Measurements from ENCODE around the gene LURAP1L. TPM values are rescaled to one million over a fixed set of nuclear protein-coding genes. Genes with fewer than 3 reads are reported as not detected.
"Not testable (repeated sequence)": the region's sequence is repeated elsewhere in the genome, so short reads cannot be mapped to it uniquely, and the experiment has no call there.

Gene LURAP1L
- total RNA-seq, 2 experiments from 2014 or later = not detected

DNA sequence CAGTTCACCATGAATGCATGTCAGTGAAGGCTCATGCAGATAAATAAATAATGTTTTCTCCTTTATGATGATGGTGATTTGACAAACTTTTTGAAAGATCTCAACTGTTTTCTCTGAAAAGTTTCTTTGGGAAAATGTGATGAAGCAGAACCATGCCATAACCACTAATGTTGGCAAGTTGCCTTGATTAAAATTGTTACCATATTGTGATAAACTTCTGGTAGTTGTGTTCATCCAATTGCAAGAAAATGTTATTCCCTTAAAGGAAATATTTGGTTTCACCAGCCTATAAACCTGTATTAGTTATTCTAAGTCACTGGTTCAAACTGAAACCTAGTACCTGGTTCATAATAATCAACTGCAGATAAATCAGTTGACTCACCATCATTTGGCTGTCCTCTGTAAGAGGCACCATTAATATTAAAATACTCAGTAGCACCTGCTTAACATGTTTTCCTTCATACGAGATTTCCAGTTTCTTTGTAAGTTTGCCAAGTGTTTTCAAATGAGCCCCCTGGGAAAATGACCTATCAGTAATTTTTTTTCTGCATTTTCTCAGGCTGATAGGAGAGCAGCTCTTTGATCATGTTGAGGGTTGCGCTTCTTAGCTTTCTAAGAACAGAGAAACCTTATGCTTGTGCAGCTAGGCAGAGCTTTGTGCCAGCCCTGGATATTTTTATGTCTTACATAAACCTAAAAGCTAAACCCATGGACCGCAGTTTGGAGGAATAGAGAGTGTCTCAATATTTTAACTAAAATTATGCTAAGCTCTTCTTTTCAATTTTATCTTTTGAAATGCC, 88.0 kb downstream of the LURAP1L start:
- no peak for TF ChIP-seq EZH2phosphoT487 (IDR thresholded peaks at IDR 0.05; ENCODE audit: borderline replicate concordance, low read depth, low read length)
- TF ChIP-seq, protein P1, sequence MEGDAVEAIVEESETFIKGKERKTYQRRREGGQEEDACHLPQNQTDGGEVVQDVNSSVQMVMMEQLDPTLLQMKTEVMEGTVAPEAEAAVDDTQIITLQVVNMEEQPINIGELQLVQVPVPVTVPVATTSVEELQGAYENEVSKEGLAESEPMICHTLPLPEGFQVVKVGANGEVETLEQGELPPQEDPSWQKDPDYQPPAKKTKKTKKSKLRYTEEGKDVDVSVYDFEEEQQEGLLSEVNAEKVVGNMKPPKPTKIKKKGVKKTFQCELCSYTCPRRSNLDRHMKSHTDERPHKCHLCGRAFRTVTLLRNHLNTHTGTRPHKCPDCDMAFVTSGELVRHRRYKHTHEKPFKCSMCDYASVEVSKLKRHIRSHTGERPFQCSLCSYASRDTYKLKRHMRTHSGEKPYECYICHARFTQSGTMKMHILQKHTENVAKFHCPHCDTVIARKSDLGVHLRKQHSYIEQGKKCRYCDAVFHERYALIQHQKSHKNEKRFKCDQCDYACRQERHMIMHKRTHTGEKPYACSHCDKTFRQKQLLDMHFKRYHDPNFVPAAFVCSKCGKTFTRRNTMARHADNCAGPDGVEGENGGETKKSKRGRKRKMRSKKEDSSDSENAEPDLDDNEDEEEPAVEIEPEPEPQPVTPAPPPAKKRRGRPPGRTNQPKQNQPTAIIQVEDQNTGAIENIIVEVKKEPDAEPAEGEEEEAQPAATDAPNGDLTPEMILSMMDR (conservative IDR thresholded peaks at IDR 0.05; ENCODE audit: low read length) = no peak
- H3K27ac ChIP-seq (ENCODE audit: low read depth, low read length, poor library complexity, severe bottlenecking) = no peak overlapping the region
- H3K4me3 ChIP-seq (ENCODE audit: low read depth, low read length, poor library complexity, severe bottlenecking) = no peak overlapping the region
- CTCF ChIA-PET (ENCODE audit: unreplicated experiment) = no interaction called here
- intact Hi-C loops (cut with micrococcal nuclease; ENCODE audit: unreplicated experiment) = no loop called here
- no peaks in the 10 kb centered on the region for H3K79me2 ChIP-seq (ENCODE audit: insufficient read depth, low read depth, low read length)
- no peak overlapping the region for H3K4me2 ChIP-seq (ENCODE audit: low read length)
- no peaks in the 10 kb centered on the region for H3K9me2 ChIP-seq (ENCODE audit: insufficient read depth, low read length)
- no peaks in the 10 kb centered on the region for H3K36me3 ChIP-seq (ENCODE audit: insufficient read depth, low read length)
- DNase-seq (ENCODE audit: low spot score) = no peak
- no peaks in the 10 kb centered on the region for H3K9me3 ChIP-seq (ENCODE audit: low read length)
- BruUV-seq (replicated peaks) = no TSS peak
- no peak overlapping the region for H2AFZ ChIP-seq (ENCODE audit: low read length)
- POLR2A ChIA-PET = interaction anchor here (0.7 kb wide), 1 partner anchor 28 kb away, joined by 3 read pairs; no protein-coding TSS in a partner anchor
- H4K20me1 ChIP-seq (ENCODE audit: insufficient read depth, low read length) = no peaks in the 10 kb centered on the region
- no peaks in the 10 kb centered on the region for H3K4me1 ChIP-seq (ENCODE audit: insufficient read depth, low read length, poor library complexity, severe bottlenecking)

DNA sequence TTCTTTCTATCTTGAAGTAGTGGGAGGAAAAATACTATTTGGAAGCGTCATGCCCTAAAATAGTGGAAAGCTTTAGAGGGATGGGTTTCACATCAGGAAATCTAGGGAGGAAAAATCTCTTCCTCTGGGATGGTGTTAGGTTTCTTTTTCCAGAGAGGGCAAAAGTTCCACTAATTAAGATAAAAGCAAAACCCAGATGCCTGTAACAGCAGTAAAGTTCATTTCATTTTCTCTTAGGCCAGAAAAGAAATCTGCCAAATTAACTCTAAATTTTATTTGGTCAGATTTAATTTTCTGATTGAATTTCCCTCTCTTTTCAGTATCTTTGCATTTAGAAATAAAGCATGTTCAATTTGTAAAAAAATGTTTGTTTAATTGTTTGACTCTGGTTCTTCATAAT, 88.8 kb downstream of the LURAP1L start:
- Histone ChIP-seq H3K79me2 (ENCODE audit: insufficient read depth, low read depth, low read length) (no peaks in the 10 kb centered on the region), H3K27ac (ENCODE audit: low read depth, low read length, poor library complexity, severe bottlenecking) (no peak overlapping the region), H3K4me1 (ENCODE audit: insufficient read depth, low read length, poor library complexity, severe bottlenecking) (no peaks in the 10 kb centered on the region), H3K36me3 (ENCODE audit: insufficient read depth, low read length) (no peaks in the 10 kb centered on the region), H3K9me3 (ENCODE audit: low read length) (no peaks in the 10 kb centered on the region), H4K20me1 (ENCODE audit: insufficient read depth, low read length) (no peaks in the 10 kb centered on the region), H2AFZ (ENCODE audit: low read length) (no peak overlapping the region), H3K9me2 (ENCODE audit: insufficient read depth, low read length) (no peaks in the 10 kb centered on the region), H3K4me2 (ENCODE audit: low read length) (no peak overlapping the region), H3K4me3 (ENCODE audit: low read depth, low read length, poor library complexity, severe bottlenecking) (no peak overlapping the region)
- intact Hi-C loops (cut with micrococcal nuclease; ENCODE audit: unreplicated experiment) = no loop called here
- CTCF ChIA-PET (ENCODE audit: unreplicated experiment) = no interaction called here
- POLR2A ChIA-PET = interaction anchor here (0.7 kb wide), 1 partner anchor 29 kb away, joined by 3 read pairs; no protein-coding TSS in a partner anchor
- BruUV-seq (replicated peaks) = no TSS peak
- DNase-seq (ENCODE audit: low spot score) = no peak
- no peak for TF ChIP-seq EZH2phosphoT487 (IDR thresholded peaks at IDR 0.05; ENCODE audit: borderline replicate concordance, low read depth, low read length)
- TF ChIP-seq, protein P1 (conservative IDR thresholded peaks at IDR 0.05; ENCODE audit: low read length) = no peak

DNA sequence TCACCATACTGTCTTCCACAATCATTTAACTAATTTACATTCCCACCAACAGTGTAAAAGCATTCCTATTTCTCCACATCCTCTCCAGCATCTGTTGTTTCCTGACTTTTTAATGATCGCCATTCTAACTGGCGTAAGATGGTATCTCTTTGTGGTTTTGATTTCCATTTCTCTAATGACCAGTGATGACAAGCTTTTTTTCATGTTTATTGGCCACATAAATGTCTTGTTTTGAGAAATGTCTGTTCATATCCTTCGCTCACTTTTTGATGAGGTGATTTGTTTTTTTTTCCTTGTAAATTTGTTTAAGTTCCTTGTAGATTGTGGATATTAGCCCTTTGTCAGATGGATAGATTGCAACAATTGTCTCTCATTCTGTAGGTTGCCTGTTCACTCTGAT, 90.6 kb downstream of the LURAP1L start:
- H3K4me3 ChIP-seq (ENCODE audit: low read depth, low read length, poor library complexity, severe bottlenecking); H3K27ac ChIP-seq (ENCODE audit: low read depth, low read length, poor library complexity, severe bottlenecking); H3K79me2 ChIP-seq (ENCODE audit: insufficient read depth, low read depth, low read length); H4K20me1 ChIP-seq (ENCODE audit: insufficient read depth, low read length); H2AFZ ChIP-seq (ENCODE audit: low read length); POLR2A ChIA-PET; H3K4me2 ChIP-seq (ENCODE audit: low read length); H3K9me2 ChIP-seq (ENCODE audit: insufficient read depth, low read length); H3K4me1 ChIP-seq (ENCODE audit: insufficient read depth, low read length, poor library complexity, severe bottlenecking); DNase-seq (ENCODE audit: low spot score); intact Hi-C loops (cut with micrococcal nuclease; ENCODE audit: unreplicated experiment); BruUV-seq (replicated peaks); H3K9me3 ChIP-seq (ENCODE audit: low read length); CTCF ChIA-PET (ENCODE audit: unreplicated experiment); H3K36me3 ChIP-seq (ENCODE audit: insufficient read depth, low read length): not testable (repeated sequence)

Small RNA genes lying within 50 kb of the gene (small RNA-seq; reads per million reads assigned to genes)
- 0.21 reads per million for gene RN7SL849P

Other genes starting within 250 kb of the LURAP1L start
- not detected in 2 replicates for gene TYRP1, start 81.6 kb upstream of the LURAP1L start, total RNA-seq (2014; rRNA removed; shearing (Covaris generic))
- gene TYRP1, start 81.6 kb upstream of the LURAP1L start, total RNA-seq (2022) = not detected in 2 replicates

Measured in OCI-LY7 (cell line).